NCI-H1417 (cell line): ENCODE measurements around the gene TMIGD1.
A peak's percentile ranks its signal among the peaks of the same experiment; 100 is the strongest.

Experiments used
- DNase-seq, 3 experiments: peaks; one replicate each; lab custom pipeline; 2025; lab: John Stamatoyannopoulos, UW

The TMIGD1 gene, protein sequence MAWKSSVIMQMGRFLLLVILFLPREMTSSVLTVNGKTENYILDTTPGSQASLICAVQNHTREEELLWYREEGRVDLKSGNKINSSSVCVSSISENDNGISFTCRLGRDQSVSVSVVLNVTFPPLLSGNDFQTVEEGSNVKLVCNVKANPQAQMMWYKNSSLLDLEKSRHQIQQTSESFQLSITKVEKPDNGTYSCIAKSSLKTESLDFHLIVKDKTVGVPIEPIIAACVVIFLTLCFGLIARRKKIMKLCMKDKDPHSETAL

DNA sequence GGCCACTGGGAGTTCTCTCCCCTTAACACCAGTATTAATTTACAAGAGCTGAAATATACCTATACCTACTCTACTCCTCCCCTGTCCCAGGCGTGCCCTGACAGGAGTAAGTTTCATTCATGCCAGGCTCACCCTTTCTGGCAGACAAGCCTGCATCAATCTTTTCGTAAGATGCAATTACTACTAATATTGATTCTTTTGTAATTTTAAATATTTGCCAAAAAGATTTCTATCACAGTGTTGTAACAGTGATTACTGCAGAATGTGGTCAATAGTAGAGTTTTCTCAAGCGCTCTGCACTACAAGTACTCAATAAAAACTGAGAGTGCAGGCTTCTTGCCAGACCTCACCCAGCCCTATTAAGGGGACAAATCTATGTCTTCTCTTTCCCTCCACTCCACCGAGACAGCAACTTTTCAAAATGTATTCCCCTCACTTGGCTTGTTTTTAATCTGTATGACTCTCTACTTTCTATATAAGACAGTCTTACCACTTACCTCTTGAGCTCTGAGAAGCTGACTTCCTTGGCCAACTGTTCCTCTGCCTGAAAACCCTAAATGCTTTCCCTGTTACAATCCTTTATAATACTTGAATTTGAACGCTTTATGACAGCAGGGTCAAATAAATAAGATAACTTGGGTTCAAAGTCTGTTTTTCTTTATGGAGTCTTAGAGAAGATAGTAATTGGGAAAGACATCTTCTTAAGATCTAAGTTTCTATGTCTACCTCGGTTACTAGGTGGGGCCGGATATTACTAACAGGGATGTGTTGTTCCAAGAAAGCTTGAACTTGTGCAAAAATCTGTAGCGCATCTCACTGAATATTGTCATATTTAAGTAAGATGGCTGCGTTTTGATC, at the start of gene TMIGD1:
Gene TMIGD1 (minus strand): TSS at position 555 of the 858 bp plus-strand sequence. CDS start 1,924 bp downstream, outside the sequence.
- DNase-seq = no peak

- no peak for DNase-seq
Observed at GRCh38 chr17:30382345-30382744, 48.5 kb upstream of the TMIGD1 start.

GRCh38 chr17:30381340-30381659, 47.4 kb upstream of the TMIGD1 start:
- DNase-seq = no peak

DNA sequence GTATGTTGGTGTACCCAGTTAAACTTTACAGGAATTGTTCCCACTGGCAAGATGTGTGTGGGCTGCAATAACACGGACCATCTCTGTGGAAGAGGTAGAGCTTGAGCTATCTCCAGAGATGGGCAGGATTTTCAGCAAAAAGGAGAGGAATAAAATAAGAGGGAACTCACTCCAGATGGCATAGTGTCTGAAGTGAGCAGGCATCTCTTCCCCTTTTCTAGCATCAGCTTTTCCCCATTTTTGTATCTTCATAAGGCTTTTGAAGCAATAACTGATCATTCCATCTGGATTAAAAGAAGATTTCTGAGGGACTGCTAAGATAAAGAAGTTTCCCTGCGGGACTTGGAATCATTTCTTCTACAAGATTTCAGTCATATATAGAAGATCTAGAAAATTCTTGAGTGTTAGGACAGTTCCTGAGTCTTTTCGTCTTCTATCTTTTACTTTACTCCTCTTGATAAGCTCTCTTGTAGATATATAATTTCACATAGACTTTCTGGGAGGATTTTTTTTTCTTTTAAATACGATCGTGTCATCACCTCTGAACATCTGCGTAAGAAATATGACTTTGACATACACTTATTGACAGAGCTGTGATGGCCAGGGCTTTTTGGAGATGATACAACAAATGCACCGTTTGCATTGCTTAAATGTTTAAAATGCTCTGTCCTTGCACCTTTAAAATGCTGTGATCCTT, 46.9 kb upstream of the TMIGD1 start:
- no peak for DNase-seq

DNA sequence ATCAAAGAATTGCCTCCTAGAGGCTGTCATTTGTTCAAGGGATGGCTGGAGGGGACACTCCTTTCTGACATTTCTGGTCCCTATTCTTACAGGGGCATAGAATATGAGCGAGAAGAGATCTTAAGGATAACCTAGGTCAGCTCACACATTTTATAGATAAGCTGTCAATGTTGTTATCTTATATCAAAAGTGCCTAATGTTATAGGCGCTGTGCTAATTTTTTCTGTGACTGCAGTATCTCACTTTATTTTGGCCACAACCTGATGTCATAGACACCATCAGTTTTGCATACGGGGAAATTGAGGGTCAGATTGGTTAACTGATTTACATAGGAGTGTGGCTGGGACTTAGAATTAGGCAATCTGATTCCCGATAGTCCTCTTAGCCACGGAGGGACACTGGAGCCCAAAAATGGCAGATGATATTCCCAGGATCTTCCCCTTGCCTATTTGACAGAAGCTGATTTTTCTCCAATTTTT, 46.1 kb upstream of the TMIGD1 start:
- DNase-seq = peak in 1 of 3 experiments; percentile 51

- DNase-seq = peak in 2 of 3 experiments; percentile 69 to 80
Observed at GRCh38 chr17:30379303-30379902, 45.5 kb upstream of the TMIGD1 start.

DNA sequence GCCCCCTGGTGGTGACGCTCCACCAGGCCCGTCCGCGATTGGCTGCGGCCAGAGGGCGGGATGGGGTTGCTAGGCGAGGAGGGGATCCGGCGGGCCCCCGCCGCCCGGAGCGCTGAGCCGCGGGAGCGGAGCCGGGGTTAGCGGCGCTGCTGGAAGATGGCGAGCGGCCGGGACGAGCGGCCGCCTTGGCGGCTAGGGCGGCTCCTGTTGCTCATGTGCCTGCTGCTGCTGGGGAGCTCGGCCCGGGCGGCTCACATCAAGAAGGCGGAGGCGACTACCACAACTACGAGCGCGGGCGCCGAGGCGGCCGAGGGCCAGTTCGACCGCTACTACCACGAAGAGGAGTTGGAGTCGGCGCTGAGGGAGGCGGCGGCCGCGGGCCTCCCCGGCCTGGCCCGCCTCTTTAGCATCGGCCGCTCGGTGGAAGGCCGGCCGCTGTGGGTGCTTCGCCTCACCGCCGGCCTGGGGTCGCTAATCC, 45.0 kb upstream of the TMIGD1 start, which contains the start of gene CPD:
Gene CPD (plus strand): TSS at position 103 of the 478 bp plus-strand sequence. CDS start 54 bp downstream, at position 157.
- DNase-seq = peak; percentile 92 to 95 (median 95)

- peak in 1 of 3 experiments; percentile 67 for DNase-seq
Observed at GRCh38 chr17:30378241-30378824, 44.5 kb upstream of the TMIGD1 start.

GRCh38 chr17:30377574-30378240, 43.9 kb upstream of the TMIGD1 start:
- DNase-seq = no peak

DNA sequence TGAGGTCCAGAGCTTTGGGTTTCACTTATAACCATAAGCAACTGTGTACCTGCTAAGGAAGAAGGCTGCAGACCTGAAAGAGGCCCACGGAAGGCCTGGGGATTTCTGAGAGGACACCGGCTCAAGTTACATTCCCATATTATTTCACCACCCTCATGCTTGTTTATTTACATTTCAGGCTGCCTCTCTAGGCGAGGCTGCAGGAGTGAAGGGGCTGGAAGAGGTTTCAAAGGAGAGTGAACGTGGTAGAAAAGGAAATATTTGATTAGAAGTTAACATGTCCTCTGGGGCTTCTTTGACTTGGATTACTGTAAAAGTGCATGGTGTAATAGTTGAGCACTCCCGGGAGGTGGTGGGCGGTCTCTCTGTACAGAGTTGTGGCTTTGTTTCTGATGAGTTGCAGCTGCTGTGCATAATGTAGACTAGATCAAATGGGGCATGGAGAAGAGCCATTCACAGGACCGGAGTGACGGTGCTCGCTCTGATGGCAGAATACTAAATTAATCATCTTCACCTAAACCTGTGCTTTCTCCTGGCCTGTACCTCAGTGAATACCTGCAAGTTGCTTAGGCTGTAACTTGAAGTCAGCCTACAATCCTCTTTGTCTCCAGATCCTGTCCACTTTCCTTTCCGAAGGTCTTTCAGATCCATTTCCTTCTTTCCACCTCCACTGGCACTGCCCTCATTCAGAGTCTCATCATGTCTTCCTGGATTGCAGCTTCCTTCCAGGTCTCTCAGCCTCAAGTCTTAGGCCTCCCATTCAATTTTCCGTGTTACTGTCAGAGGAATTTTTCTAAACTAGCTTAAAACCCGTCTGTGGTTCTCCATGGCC, 43.0 kb upstream of the TMIGD1 start:
- DNase-seq = peak; percentile 76 to 98 (median 91)

- DNase-seq = no peak
Observed at GRCh38 chr17:30375661-30376060, 41.8 kb upstream of the TMIGD1 start.

DNA sequence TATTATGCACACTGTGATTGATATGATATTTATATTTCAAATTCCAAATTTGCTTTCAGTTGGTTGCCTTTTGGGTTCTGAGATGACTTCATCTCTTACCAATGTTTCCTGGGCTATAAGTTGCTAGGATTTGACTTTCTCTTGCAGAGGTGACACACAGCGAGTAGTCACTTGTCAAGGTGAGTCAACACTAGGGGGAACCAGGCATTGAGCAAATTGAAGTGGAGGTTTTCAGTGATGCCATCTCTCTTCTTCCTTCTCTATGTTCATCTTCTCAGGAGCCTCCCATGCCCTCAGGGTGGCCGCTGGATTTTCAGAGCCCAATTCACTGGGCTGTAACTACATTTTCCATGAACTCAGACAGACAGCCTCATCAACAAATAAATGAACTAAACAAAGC, 38.9 kb upstream of the TMIGD1 start:
- no peak for DNase-seq

GRCh38 chr17:30369995-30370394, 36.1 kb upstream of the TMIGD1 start:
- DNase-seq = no peak

- DNase-seq = peak in 2 of 3 experiments; percentile 46 to 72
Observed at GRCh38 chr17:30368912-30369720, 35.3 kb upstream of the TMIGD1 start.

GRCh38 chr17:30366536-30366935, 32.7 kb upstream of the TMIGD1 start:
- no peak for DNase-seq

DNA sequence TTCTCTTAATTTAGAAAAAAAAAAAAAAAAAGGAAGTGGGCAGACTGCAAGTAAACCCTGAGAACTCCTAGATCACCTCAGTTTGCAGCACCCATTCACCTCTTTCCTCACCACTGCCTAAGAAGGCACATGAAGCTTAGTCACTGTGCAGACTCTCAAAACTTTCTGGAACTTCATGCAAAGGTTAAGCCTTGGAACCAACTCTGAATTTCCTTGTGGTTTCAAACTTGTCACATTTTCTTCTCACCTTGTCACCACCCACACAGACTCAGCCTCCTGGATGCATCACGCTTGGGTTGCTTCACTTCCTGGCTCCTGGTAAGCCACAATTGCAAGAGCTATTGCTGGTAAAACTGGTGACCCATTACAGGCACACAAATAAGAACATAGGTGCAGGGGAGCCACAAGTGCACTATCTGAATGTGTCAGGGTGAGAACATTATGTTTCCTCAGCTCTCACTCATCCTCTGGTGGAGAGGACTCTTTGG, 29.9 kb upstream of the TMIGD1 start:
- no peak for DNase-seq

- no peak for DNase-seq
Observed at GRCh38 chr17:30361766-30362279, 28.0 kb upstream of the TMIGD1 start.

DNA sequence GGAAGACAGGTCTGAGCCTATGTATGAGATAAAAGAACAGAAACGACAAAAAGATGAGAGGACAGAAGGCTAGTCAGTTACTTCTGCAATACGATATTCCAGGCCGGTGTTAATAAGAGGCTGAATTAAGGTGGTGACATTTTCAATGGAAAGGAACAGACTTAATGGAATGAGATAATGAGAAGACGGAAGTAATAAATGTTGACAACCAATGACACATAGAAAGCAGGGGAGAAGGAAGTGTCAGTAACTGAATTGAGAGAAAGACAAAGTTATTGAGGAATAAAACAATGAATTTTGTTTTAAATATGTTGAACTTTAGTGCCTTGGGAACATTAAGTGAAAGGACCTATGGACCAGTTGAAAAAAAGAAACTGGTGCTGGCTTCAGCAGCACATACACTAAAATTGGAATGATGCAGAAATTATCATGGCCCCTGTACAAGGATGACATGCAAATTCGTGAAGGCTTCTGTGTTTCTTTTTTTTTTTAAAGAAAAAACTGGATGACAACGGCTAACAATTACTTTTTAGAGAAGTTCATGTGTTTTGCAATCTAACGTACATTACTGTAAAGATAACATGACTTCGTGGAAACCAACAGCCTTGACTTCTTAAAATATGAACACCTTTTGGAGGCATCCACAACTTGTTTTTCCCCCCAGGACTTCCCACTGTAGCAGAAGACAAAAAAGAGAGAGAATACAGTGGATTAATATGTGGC, 26.4 kb upstream of the TMIGD1 start:
- DNase-seq = no peak
